VCaP (cell line): ENCODE measurements around the gene RUNX1.

Experiments
- H3K27ac ChIP-seq: fragments of 450-650 bp; 2 replicates; pipeline ENCODE4 v1.5.1; 2017
- CTCF ChIP-seq: fragments of 450-650 bp; conservative IDR thresholded peaks from 2 replicates; pipeline ENCODE4 v1.5.1; 2017; ENCODE audit warnings: mild to moderate bottlenecking, moderate library complexity

Gene RUNX1

GRCh38 chr21:35017256-35017655, 31.8 kb downstream of the RUNX1 start:
- H3K27ac ChIP-seq, result no peak overlapping the region

DNA sequence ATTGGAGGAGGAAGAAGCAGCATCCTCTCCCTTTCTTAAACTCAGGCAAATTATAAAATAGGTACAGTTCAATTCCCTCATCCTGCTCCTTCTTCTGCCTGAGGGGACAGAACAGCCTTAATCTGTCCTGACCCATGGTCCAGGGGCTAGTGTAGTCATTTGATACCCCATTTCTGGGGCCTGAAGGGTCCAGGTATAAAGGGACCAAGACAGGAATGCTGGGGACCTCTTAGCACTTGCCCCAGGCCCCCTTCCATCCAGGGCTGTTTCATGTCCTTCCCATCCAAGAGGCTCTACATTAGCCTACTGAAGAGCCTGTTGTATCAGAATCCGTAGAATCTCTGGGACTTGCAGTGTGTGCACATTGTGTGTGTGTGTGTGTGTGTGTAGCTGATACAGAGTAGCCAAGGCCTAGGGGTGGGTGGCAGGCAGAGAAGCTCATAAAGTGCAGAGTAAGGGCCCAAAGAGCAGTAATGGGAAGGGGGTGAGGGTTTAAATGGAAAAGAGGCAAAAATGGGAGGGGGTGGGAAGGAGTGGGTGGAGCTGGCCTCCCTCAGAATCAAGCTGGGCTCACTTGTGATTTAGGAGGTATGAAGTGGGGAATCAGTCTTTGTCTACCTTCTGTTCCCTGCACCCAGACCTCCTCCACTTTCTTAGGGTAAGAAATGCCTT, 32.4 kb downstream of the RUNX1 start:
- H3K27ac ChIP-seq, result no peak overlapping the region
- TF ChIP-seq CTCF, result no peak

More at GRCh38 chr21:35017256-35017655, 31.8 kb downstream of the RUNX1 start:
- no peak for TF ChIP-seq CTCF

DNA sequence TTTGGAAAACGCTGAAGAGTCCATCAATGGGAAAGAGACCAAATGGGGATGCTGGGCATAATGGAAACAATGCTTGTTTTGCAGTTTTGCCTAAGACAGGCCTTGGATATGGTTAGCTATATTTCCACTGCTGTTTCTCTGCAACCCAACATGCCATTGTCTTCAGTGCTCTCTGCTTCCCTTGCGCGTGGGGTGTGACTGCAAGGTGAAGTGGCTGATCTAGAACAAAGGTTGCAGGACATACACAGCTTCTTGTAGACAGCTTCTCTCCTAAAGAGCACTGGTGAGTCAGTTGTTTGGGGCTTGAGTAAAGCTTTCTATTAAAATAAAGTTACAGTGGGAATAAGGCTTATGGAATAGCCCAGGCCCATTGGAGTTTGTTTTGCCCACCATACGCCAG, 33.0 kb downstream of the RUNX1 start:
- no peak overlapping the region for H3K27ac ChIP-seq
- no peak for TF ChIP-seq CTCF

DNA sequence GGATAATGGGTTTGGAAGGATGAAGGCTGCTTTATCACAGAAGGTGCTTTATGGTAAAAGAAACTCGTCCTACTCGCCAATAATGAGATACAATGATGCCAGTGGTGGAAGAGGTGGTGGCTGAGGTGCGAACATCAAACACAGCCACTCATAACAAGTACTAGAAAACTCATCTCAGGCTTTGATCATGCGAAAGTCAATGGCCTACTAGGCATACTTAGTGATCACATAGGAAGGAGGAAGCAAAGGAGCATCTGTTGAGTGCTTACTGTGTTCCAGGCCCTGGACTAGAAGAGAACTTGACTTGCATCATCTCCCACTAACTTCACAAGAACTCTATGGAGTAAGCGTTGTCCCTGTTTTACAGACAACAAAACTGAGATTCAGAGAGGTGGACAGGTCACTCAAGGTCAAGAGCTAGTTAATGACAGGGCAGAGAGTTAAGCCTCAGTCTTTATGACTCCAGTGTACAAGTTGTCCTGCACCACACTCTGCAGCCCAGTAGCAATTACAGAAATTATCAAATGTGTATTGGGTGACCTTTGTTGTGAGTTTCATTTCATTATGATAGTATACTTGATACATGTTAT, 33.6 kb downstream of the RUNX1 start:
- no peak overlapping the region for H3K27ac ChIP-seq
- no peak for TF ChIP-seq CTCF

DNA sequence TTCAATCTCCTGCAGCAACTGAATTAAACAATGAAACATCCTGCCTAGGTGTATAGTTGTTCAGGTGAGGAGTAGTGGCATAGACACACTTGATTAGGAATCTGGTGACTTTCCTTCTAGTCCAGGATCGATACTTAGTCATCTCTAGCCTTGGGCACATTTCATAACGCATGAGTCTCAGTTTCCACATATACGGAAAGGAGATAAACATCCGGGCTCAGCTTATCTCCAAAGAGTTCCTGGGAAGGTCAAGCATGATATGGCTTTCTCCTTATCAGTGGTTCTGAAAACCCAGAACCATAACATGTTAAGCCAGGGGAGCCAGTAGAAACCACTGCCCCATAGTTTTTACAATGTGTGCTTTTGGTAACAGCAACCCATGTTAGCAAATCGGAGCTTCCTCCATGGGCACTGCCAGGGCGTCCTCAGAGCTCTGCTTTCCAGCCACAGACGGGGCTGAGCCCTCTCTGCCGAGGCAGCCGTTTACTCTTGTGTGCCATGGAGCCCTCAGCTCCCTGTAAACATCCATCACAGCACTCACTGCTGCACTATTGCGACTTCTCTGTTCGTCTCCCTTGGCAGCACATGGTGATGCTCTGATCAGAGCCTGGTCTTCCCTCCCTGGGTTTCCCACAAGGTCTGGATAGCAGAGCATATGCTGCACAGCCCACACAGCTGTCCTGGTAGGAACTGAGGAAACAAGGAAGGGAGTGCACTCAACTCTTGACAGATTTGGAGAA, 34.6 kb downstream of the RUNX1 start:
- TF ChIP-seq CTCF, result no peak
- peak overlapping the region; percentile 4; the same call in 1 of the 2 replicates for H3K27ac ChIP-seq

GRCh38 chr21:35011681-35012080, 37.4 kb downstream of the RUNX1 start:
- TF ChIP-seq CTCF, result no peak
- H3K27ac ChIP-seq, result no peak overlapping the region

GRCh38 chr21:35010447-35010846, 38.7 kb downstream of the RUNX1 start:
- H3K27ac ChIP-seq, result no peak overlapping the region
- no peak for TF ChIP-seq CTCF
